Calu3 (cell line): ENCODE results near the gene ULK4. TPM values are rescaled to one million over a fixed set of nuclear protein-coding genes. Genes with fewer than 3 reads are reported as not detected.

ENCODE experiments used
- BruUV-seq: library from RNA; stranded (reverse); fragments of 400-500 nt; replicated peaks from 2 replicates; lab custom pipeline; 2021; lab: Mats Ljungman, UMichigan
- CTCF ChIA-PET: fragments of 300-600 bp; sonication (Branson Sonifier 250); formaldehyde crosslinking; loops from one replicate; lab custom pipeline; 2022; ENCODE audit warnings: antibody characterized with exemption; lab: Charles Lee
- DNase-seq: peaks from one replicate; pipeline ENCODE4 v3.0.0; 2022
- H3K27ac Mint-ChIP-seq: one replicate; pipeline ENCODE4 v1.8.0; 2022; ENCODE audit warnings: mixed read lengths; ENCODE audit not compliant: unreplicated experiment
- H3K27me3 Mint-ChIP-seq: one replicate; pipeline ENCODE4 v1.8.0; 2022; ENCODE audit warnings: mixed read lengths; ENCODE audit not compliant: unreplicated experiment
- H3K36me3 Mint-ChIP-seq: one replicate; pipeline ENCODE4 v1.8.0; 2022; ENCODE audit warnings: mild to moderate bottlenecking, moderate library complexity, mixed read lengths; ENCODE audit not compliant: insufficient read depth, unreplicated experiment
- H3K4me1 Mint-ChIP-seq: one replicate; pipeline ENCODE4 v1.8.0; 2022; ENCODE audit warnings: mild to moderate bottlenecking, low read depth, mixed read lengths; ENCODE audit not compliant: unreplicated experiment
- H3K4me3 Mint-ChIP-seq: one replicate; pipeline ENCODE4 v1.8.0; 2022; ENCODE audit warnings: mild to moderate bottlenecking, low read depth, moderate library complexity, mixed read lengths; ENCODE audit not compliant: unreplicated experiment
- H3K9me3 Mint-ChIP-seq: one replicate; pipeline ENCODE4 v1.8.0; 2022; ENCODE audit warnings: low read depth, mixed read lengths; ENCODE audit not compliant: unreplicated experiment
- CTCF ChIP-seq: fragments of 200-600 bp; IDR thresholded peaks from one replicate; pipeline ENCODE4 v1.8.0; 2022; ENCODE audit warnings: antibody characterized with exemption; ENCODE audit not compliant: unreplicated experiment
- intact Hi-C: fragments of 100-400 bp; cut with micrococcal nuclease; formaldehyde crosslinking; loops from one replicate; pipeline ENCODE4 v1.10.0; 2022; ENCODE audit not compliant: unreplicated experiment
- total RNA-seq: library from RNA; stranded (reverse); gene quantifications from 2 replicates; pipeline ENCODE4 v1.2.3, GENCODE V29; 2022

The ULK4 gene
- total RNA-seq, 1 experiment from 2014 or later = 8.7 TPM

DNA sequence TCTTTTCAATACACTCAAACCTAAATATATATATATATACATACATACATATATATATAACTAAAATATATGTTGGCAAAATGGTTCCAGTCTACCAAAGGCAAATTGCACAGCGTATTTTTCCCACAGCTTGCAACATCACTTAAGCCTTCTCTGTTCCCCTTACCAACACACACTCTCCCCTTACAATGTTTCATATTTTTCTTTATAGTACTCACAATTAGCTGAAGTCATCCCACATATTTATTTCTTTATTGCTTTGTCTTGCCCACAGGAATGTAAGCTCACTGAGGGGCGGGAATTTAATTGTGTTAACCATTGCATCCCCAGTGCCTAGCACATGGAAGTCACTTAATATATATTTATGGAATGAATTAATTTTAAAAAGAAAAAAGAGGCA, 288.3 kb downstream of the ULK4 start:
- no peak for TF ChIP-seq CTCF

DNA sequence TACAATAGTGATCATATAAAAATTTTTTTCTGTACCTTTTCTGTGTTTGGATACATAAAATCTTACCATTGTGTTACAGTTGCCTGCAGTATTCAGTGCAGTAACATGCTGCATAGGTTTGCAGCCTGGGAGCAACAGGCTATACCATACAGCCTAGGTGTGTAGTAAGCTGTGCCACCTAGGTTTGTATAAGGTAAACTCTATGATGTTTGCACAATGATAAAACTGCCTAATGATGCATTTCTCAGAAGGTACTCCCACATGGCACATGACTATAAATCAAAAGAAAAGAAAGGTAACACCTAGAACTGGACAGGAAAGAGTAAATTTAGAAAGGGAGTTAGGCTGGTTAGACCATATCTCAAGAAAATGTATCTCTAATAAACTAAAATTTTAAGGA, 293.5 kb downstream of the ULK4 start:
- H3K9me3 Mint-ChIP-seq = peaks cover 6% of the 10 kb centered on the region
- CTCF ChIA-PET = no interaction called here
- TF ChIP-seq CTCF = no peak

More for the DNA sequence above, 288.3 kb downstream of the ULK4 start:
- Mint-ChIP-seq H3K36me3 (no peaks in the 10 kb centered on the region), H3K27ac (no peak overlapping the region), H3K4me3 (no peak overlapping the region), H3K4me1 (no peaks in the 10 kb centered on the region), H3K9me3 (peaks cover 4% of the 10 kb centered on the region), H3K27me3 (no peaks in the 10 kb centered on the region)
- CTCF ChIA-PET = no interaction called here
- intact Hi-C loops = no loop called here
- no peak for DNase-seq
- no TSS peak for BruUV-seq

DNA sequence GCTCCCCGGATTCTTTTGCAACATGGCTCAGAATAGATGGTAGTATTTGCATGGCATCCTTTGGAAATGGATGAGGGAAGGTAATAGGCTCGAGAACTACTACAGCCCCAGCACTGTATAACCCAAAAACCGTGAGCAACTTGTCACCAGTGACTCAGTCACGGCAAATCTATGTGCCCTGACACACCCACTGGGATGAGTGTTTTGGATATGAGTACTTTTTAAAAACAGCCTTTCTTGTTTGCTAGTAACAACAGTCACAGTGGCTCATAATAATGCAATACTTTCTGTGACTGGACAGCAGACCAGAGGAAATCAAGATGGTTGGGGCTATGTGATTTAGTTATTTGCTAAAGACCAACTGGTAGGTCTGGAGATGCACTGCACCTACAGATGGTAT, 299.6 kb downstream of the ULK4 start:
- Mint-ChIP-seq H3K27ac (no peak overlapping the region), H3K4me1 (no peaks in the 10 kb centered on the region), H3K9me3 (peaks cover 2% of the 10 kb centered on the region), H3K27me3 (no peaks in the 10 kb centered on the region), H3K4me3 (no peak overlapping the region), H3K36me3 (no peaks in the 10 kb centered on the region)
- TF ChIP-seq CTCF = no peak
- no TSS peak for BruUV-seq
- intact Hi-C loops = no loop called here
- CTCF ChIA-PET = no interaction called here
- DNase-seq = no peak

More for the DNA sequence above, 293.5 kb downstream of the ULK4 start:
- Mint-ChIP-seq H3K27ac (no peak overlapping the region), H3K27me3 (no peaks in the 10 kb centered on the region), H3K4me1 (no peaks in the 10 kb centered on the region), H3K36me3 (no peaks in the 10 kb centered on the region), H3K4me3 (no peak overlapping the region)
- BruUV-seq = no TSS peak
- DNase-seq = no peak
- intact Hi-C loops = no loop called here

- no TSS peak for BruUV-seq
- H3K4me1 Mint-ChIP-seq = no peaks in the 10 kb centered on the region
- no peak for DNase-seq
- no peak overlapping the region for H3K27ac Mint-ChIP-seq
- intact Hi-C loops = no loop called here
- H3K9me3 Mint-ChIP-seq = peaks cover 2% of the 10 kb centered on the region
- CTCF ChIA-PET = no interaction called here
- H3K4me3 Mint-ChIP-seq = no peak overlapping the region
- H3K36me3 Mint-ChIP-seq = no peaks in the 10 kb centered on the region
- no peaks in the 10 kb centered on the region for H3K27me3 Mint-ChIP-seq
- no peak for TF ChIP-seq CTCF
These were observed 300.1 kb downstream of the ULK4 start for GRCh38 chr3:41661796-41662195.
